Mammary epithelial cell (primary cell): ENCODE data around the gene BRI3.

Source experiments
- EZH2 ChIP-seq: IDR thresholded peaks from 2 replicates; pipeline ENCODE4 v1.6.1; 2012; ENCODE audit warnings: low read length, inconsistent platforms, borderline replicate concordance
- TF ChIP-seq, protein P1 (sequence below), 2 donors: IDR thresholded peaks in 1 of 2; conservative IDR thresholded peaks in 1 of 2; 2 replicates each; pipeline ENCODE4 v1.5.1; 2011 to 2012; ENCODE audit warnings: inconsistent platforms in 2 of 2, low read length in 2 of 2, mild to moderate bottlenecking in 2 of 2, control low read depth in 1 of 2, low read depth in 1 of 2; ENCODE audit not compliant: insufficient read depth in 1 of 2; ENCODE audit errors: extremely low read depth in 1 of 2

DNA sequence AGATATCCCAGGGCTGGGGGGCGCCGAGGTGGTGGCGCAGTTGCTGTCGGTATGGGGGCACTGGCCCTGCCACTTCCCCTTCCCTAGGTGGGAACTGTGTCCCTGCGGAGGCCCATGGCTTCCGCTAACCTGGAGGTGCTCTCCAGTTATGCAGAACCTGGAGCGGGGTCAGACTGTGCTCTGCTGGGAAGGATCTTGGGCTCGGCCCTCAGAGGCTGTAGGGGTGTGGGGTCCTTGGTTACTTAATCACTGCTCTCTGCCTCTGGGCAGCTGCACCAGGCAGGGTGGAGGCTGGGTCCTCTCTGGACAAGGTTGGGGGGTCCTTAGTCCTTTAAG, 2.4 kb downstream of the BRI3 start:
- TF ChIP-seq, protein P1, sequence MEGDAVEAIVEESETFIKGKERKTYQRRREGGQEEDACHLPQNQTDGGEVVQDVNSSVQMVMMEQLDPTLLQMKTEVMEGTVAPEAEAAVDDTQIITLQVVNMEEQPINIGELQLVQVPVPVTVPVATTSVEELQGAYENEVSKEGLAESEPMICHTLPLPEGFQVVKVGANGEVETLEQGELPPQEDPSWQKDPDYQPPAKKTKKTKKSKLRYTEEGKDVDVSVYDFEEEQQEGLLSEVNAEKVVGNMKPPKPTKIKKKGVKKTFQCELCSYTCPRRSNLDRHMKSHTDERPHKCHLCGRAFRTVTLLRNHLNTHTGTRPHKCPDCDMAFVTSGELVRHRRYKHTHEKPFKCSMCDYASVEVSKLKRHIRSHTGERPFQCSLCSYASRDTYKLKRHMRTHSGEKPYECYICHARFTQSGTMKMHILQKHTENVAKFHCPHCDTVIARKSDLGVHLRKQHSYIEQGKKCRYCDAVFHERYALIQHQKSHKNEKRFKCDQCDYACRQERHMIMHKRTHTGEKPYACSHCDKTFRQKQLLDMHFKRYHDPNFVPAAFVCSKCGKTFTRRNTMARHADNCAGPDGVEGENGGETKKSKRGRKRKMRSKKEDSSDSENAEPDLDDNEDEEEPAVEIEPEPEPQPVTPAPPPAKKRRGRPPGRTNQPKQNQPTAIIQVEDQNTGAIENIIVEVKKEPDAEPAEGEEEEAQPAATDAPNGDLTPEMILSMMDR (conservative IDR thresholded peaks at IDR 0.05 in 1 of 2, IDR thresholded peaks at IDR 0.05 in 1 of 2; ENCODE audit: extremely low read depth in 1 of 2, insufficient read depth in 1 of 2, low read depth in 1 of 2, low read length in 2 of 2) = no peak
- TF ChIP-seq EZH2 = no peak
